Measurements from ENCODE around the gene AFF2.

Gene AFF2

GRCh38 chrX:148577741-148578140 is 77.3 kb downstream of the AFF2 start:
- no peak for DNase-seq (ENCODE audit: low read depth, low spot score)
- no peak overlapping the region for H3K27ac ChIP-seq

GRCh38 chrX:148580016-148580415 is 79.6 kb downstream of the AFF2 start:
- H3K27ac ChIP-seq = no peak overlapping the region
- no peak for DNase-seq (ENCODE audit: low read depth, low spot score)

GRCh38 chrX:148582353-148582752 is 81.9 kb downstream of the AFF2 start:
- no peak for DNase-seq (ENCODE audit: low read depth, low spot score)
- H3K27ac ChIP-seq = no peak overlapping the region

- no peak for DNase-seq (ENCODE audit: low read depth, low spot score)
- H3K27ac ChIP-seq = no peak overlapping the region
These were observed 88.4 kb downstream of the AFF2 start for GRCh38 chrX:148588649-148589310.

GRCh38 chrX:148592595-148592994 is 92.2 kb downstream of the AFF2 start:
- no peak for DNase-seq (ENCODE audit: low read depth, low spot score)
- no peak overlapping the region for H3K27ac ChIP-seq

GRCh38 chrX:148593146-148593545 is 92.7 kb downstream of the AFF2 start:
- DNase-seq (ENCODE audit: low read depth, low spot score) = no peak
- no peak overlapping the region for H3K27ac ChIP-seq

- DNase-seq (ENCODE audit: low read depth, low spot score) = no peak
- H3K27ac ChIP-seq = no peak overlapping the region
These were observed 93.6 kb downstream of the AFF2 start for GRCh38 chrX:148593987-148594386.

- DNase-seq (ENCODE audit: low read depth, low spot score) = no peak
- H3K27ac ChIP-seq = no peak overlapping the region
These were observed 99.0 kb downstream of the AFF2 start for GRCh38 chrX:148599404-148599803.

GRCh38 chrX:148600131-148600530 is 99.7 kb downstream of the AFF2 start:
- DNase-seq (ENCODE audit: low read depth, low spot score) = no peak
- no peak overlapping the region for H3K27ac ChIP-seq

GRCh38 chrX:148600581-148600980 is 100.2 kb downstream of the AFF2 start:
- no peak overlapping the region for H3K27ac ChIP-seq
- DNase-seq (ENCODE audit: low read depth, low spot score) = no peak

- no peak overlapping the region for H3K27ac ChIP-seq
- DNase-seq (ENCODE audit: low read depth, low spot score) = no peak
These were observed 100.6 kb downstream of the AFF2 start for GRCh38 chrX:148601034-148601433.

GRCh38 chrX:148609515-148610327 is 109.3 kb downstream of the AFF2 start:
- no peak overlapping the region for H3K27ac ChIP-seq
- DNase-seq (ENCODE audit: low read depth, low spot score) = no peak

GRCh38 chrX:148610328-148610698 is 109.9 kb downstream of the AFF2 start:
- no peak for DNase-seq (ENCODE audit: low read depth, low spot score)
- H3K27ac ChIP-seq = no peak overlapping the region

GRCh38 chrX:148611993-148612392 is 111.6 kb downstream of the AFF2 start:
- no peak for DNase-seq (ENCODE audit: low read depth, low spot score)
- no peak overlapping the region for H3K27ac ChIP-seq

- DNase-seq (ENCODE audit: low read depth, low spot score) = no peak
- no peak overlapping the region for H3K27ac ChIP-seq
These were observed 112.0 kb downstream of the AFF2 start for GRCh38 chrX:148612431-148612830.

- DNase-seq (ENCODE audit: low read depth, low spot score) = no peak
- no peak overlapping the region for H3K27ac ChIP-seq
These were observed 113.2 kb downstream of the AFF2 start for GRCh38 chrX:148613636-148614035.

GRCh38 chrX:148615491-148615890 is 115.1 kb downstream of the AFF2 start:
- DNase-seq (ENCODE audit: low read depth, low spot score) = no peak
- H3K27ac ChIP-seq = no peak overlapping the region

GRCh38 chrX:148618470-148619445 is 118.3 kb downstream of the AFF2 start:
- no peak for DNase-seq (ENCODE audit: low read depth, low spot score)
- no peak overlapping the region for H3K27ac ChIP-seq

GRCh38 chrX:148620023-148620422 is 119.6 kb downstream of the AFF2 start:
- no peak overlapping the region for H3K27ac ChIP-seq
- DNase-seq (ENCODE audit: low read depth, low spot score) = no peak

- no peak for DNase-seq (ENCODE audit: low read depth, low spot score)
These were observed 124.6 kb downstream of the AFF2 start for GRCh38 chrX:148624951-148625474.

More at GRCh38 chrX:148624951-148625474, 124.6 kb downstream of the AFF2 start:
- no peak overlapping the region for H3K27ac ChIP-seq

Data from epithelial cell of prostate (primary cell).